ENCODE data around the gene PTPN2. TPM values are rescaled to one million over a fixed set of nuclear protein-coding genes. Genes with fewer than 3 reads are reported as not detected.
"Not testable (repeated sequence)": the region's sequence is repeated elsewhere in the genome, so short reads cannot be mapped to it uniquely, and the experiment has no call there.

PTPN2 gene
- total and polyA plus RNA-seq, 4 donors, result 26.6 to 52.9 (median 37.4) TPM

DNA sequence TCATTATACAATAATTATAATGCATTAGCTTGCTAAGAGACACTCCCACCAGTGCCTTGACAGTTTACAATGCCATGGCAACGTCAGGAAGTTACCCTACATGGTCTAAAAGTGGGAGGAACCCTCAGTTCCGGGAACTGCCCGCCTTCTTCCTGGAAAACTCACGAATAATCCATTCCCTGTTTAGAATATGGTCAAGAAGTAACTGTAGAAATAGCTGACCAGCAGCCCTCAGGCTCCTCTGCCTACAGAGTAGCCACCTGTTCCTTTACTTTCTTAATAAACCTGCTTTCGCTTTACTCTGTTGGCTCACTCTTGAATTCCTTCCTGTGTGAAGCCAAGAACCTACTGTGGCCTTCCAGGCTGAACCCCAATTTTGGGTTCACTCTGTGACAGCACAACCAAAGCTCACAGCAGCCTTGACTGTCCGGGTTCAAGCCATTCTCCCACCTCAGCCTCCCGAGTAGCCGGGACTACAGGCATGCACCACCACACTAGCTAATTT lies 20.0 kb upstream of the PTPN2 start:
- DNase-seq (peak in 1 of 2 donors; percentile 62), ATAC-seq (ENCODE audit: low FRiP score) (no peak)
- Histone ChIP-seq H3K9me3 (ENCODE audit: control insufficient read depth, low read length) (no peaks in the 10 kb centered on the region), H3K4me1 (ENCODE audit: control insufficient read depth in 1 of 2, insufficient read depth in 2 of 2, low read length in 2 of 2) (peaks cover 0 to 2% of the 10 kb centered on the region in 2 donors), H3K36me3 (ENCODE audit: control insufficient read depth in 1 of 2, insufficient read depth in 2 of 2, low read length in 1 of 2) (no peaks in the 10 kb centered on the region), H3K27me3 (ENCODE audit: control insufficient read depth in 1 of 2, insufficient read depth in 2 of 2, low read length in 1 of 2) (no peaks in the 10 kb centered on the region), H3K27ac (ENCODE audit: low read depth in 1 of 2, low read length in 2 of 2) (no peak overlapping the region), H3K4me3 (ENCODE audit: low read length in 2 of 2) (no peak overlapping the region)
- 72 to 76% methylated on average over 8 of the region's 8 CpGs for WGBS, 2 donors
- intact Hi-C loops (cut with DNase I), result no loop called here

DNA sequence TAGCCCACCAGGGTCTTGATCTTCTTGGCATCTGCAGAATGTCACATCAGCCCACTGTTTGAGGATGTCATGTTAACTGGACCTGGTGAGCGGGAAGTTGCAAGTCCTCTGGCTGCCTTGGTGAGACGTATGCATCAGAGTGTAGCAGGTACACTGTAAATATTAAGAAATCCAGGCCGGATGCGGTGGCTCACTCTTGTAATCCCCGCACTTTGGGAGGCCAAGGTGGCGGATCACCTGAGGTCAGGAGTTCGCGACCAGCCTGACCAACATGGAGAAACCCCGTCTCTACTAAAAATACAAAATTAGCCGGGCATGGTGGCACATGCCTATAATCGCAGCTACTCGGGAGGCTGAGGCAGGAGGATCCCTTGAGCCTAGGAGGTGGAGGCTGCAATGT lies 17.2 kb upstream of the PTPN2 start:
- intact Hi-C loops (cut with DNase I); H3K9me3 ChIP-seq (ENCODE audit: control insufficient read depth, low read length); DNase-seq; H3K27ac ChIP-seq (ENCODE audit: low read depth in 1 of 2, low read length in 2 of 2); H3K27me3 ChIP-seq (ENCODE audit: control insufficient read depth in 1 of 2, insufficient read depth in 2 of 2, low read length in 1 of 2); ATAC-seq (ENCODE audit: low FRiP score); H3K4me3 ChIP-seq (ENCODE audit: low read length in 2 of 2); H3K36me3 ChIP-seq (ENCODE audit: control insufficient read depth in 1 of 2, insufficient read depth in 2 of 2, low read length in 1 of 2); H3K4me1 ChIP-seq (ENCODE audit: control insufficient read depth in 1 of 2, insufficient read depth in 2 of 2, low read length in 2 of 2): not testable (repeated sequence)
- WGBS, 2 donors, result 96 to 97% methylated on average over 12 of the region's 12 CpGs

DNA sequence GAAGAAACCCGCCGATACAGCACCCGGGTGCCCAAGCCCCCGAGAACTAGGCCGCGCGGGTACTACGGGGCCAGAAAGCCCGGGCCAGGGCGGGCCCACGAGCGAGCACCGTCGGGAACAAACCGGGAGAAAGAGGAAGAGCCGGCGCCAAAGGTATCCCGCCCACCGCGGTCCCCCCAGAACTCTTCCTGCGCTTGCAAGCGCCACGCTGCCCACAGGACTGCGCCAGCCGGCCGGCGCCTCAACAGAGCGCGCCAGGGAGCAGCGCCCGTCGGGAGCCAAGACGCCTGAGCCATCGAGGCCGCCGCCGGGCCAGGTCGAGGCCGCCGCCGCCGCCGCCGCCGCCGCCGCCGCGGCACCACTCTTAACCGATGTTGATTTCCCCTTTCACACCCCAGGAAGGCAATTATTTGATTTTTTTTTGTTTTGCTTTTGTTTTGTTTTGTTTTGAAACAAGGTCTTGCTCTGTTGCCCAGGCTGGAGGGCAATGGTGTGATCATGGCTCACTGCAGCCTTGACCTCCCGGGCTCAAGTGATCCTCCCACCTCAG lies 12.8 kb upstream of the PTPN2 start:
- not testable (repeated sequence) for H3K36me3 ChIP-seq (ENCODE audit: control insufficient read depth in 1 of 2, insufficient read depth in 2 of 2, low read length in 1 of 2); ATAC-seq (ENCODE audit: low FRiP score); H3K27me3 ChIP-seq (ENCODE audit: control insufficient read depth in 1 of 2, insufficient read depth in 2 of 2, low read length in 1 of 2); H3K4me1 ChIP-seq (ENCODE audit: control insufficient read depth in 1 of 2, insufficient read depth in 2 of 2, low read length in 2 of 2); H3K4me3 ChIP-seq (ENCODE audit: low read length in 2 of 2); DNase-seq; H3K27ac ChIP-seq (ENCODE audit: low read depth in 1 of 2, low read length in 2 of 2); H3K9me3 ChIP-seq (ENCODE audit: control insufficient read depth, low read length)
- 15 to 18% methylated on average over 37 to 44 of the region's 51 CpGs for WGBS, 2 donors
- intact Hi-C loops (cut with DNase I), result loop anchor here in 1 of 2 donors (5.0 kb wide), 1 partner anchor 40 kb away; no protein-coding TSS in a partner anchor

DNA sequence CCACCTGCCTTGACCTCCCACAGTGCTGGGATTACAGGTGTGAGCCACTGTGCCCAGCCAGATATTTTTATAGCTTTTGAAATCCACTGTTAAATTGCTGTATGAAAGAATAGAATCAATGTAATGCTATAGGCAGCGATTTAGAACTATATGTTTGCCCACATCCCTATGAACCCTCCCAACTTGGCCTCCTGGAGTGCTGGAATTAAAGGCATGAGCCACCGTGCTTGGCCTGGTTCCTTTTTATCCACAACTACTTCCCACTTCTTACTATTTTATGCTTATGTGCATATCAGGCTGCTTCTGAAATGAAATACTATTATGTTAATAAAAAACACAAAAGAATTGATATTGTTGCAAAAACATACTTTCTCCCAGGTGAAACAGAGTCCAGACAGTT lies 11.6 kb upstream of the PTPN2 start:
- intact Hi-C loops (cut with DNase I), result loop anchor here in 1 of 2 donors (5.0 kb wide), 1 partner anchor 42 kb away; no protein-coding TSS in a partner anchor
- no peak for ATAC-seq (ENCODE audit: low FRiP score)
- WGBS, 2 donors, result 85 to 88% methylated on average over 2 of the region's 2 CpGs
- Histone ChIP-seq H3K27ac (ENCODE audit: low read depth in 1 of 2, low read length in 2 of 2) (no peak overlapping the region), H3K4me3 (ENCODE audit: low read length in 2 of 2) (no peak overlapping the region), H3K4me1 (ENCODE audit: control insufficient read depth in 1 of 2, insufficient read depth in 2 of 2, low read length in 2 of 2) (no peaks in the 10 kb centered on the region), H3K9me3 (ENCODE audit: control insufficient read depth, low read length) (no peaks in the 10 kb centered on the region), H3K36me3 (ENCODE audit: control insufficient read depth in 1 of 2, insufficient read depth in 2 of 2, low read length in 1 of 2) (no peaks in the 10 kb centered on the region), H3K27me3 (ENCODE audit: control insufficient read depth in 1 of 2, insufficient read depth in 2 of 2, low read length in 1 of 2) (no peaks in the 10 kb centered on the region)
- no peak for DNase-seq

GRCh38 chr18:12895014-12895413 lies 11.0 kb upstream of the PTPN2 start:
- H3K27me3 ChIP-seq (ENCODE audit: control insufficient read depth in 1 of 2, insufficient read depth in 2 of 2, low read length in 1 of 2), result no peaks in the 10 kb centered on the region
- no peak overlapping the region for H3K4me3 ChIP-seq (ENCODE audit: low read length in 2 of 2)
- H3K27ac ChIP-seq (ENCODE audit: low read depth in 1 of 2, low read length in 2 of 2), result no peak overlapping the region
- H3K9me3 ChIP-seq (ENCODE audit: control insufficient read depth, low read length), result no peaks in the 10 kb centered on the region
- 91 to 93% methylated on average over 1 of the region's 1 CpG for WGBS, 2 donors
- DNase-seq (no peak), ATAC-seq (ENCODE audit: low FRiP score) (no peak)
- intact Hi-C loops (cut with DNase I), result loop anchor here in 1 of 2 donors (5.0 kb wide), 1 partner anchor 42 kb away; no protein-coding TSS in a partner anchor
- no peaks in the 10 kb centered on the region for H3K36me3 ChIP-seq (ENCODE audit: control insufficient read depth in 1 of 2, insufficient read depth in 2 of 2, low read length in 1 of 2)
- no peaks in the 10 kb centered on the region for H3K4me1 ChIP-seq (ENCODE audit: control insufficient read depth in 1 of 2, insufficient read depth in 2 of 2, low read length in 2 of 2)

DNA sequence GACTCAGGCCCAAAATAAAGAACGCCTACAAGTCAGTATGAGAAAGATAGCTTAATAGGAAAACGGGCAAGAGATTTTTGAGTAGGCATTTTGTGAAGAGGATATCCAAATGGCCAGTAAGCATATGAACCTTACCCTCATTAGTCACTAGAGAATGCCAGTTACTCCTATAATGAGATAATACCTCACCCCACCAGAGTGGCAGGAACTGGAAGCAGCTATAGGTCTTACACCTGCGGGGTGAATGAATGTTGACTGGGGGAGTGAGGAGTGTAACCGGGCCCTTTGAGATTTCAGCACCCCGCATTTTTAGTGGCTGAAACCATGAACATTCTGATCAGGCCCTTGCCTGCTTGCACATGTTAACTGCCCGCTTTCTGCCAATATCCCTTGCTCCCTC lies 7.5 kb upstream of the PTPN2 start:
- intact Hi-C loops (cut with DNase I), result loop anchor here (5.0 kb wide), 2 partner anchors 46 to 144 kb away; no protein-coding TSS in a partner anchor
- no peaks in the 10 kb centered on the region for H3K4me1 ChIP-seq (ENCODE audit: control insufficient read depth in 1 of 2, insufficient read depth in 2 of 2, low read length in 2 of 2)
- no peak overlapping the region for H3K4me3 ChIP-seq (ENCODE audit: low read length in 2 of 2)
- no peak for DNase-seq
- H3K36me3 ChIP-seq (ENCODE audit: control insufficient read depth in 1 of 2, insufficient read depth in 2 of 2, low read length in 1 of 2), result no peaks in the 10 kb centered on the region
- H3K27ac ChIP-seq (ENCODE audit: low read depth in 1 of 2, low read length in 2 of 2), result no peak overlapping the region
- no peaks in the 10 kb centered on the region for H3K27me3 ChIP-seq (ENCODE audit: control insufficient read depth in 1 of 2, insufficient read depth in 2 of 2, low read length in 1 of 2)
- no peaks in the 10 kb centered on the region for H3K9me3 ChIP-seq (ENCODE audit: control insufficient read depth, low read length)
- 88 to 89% methylated on average over 6 of the region's 6 CpGs for WGBS, 2 donors
- no peak for ATAC-seq (ENCODE audit: low FRiP score)

DNA sequence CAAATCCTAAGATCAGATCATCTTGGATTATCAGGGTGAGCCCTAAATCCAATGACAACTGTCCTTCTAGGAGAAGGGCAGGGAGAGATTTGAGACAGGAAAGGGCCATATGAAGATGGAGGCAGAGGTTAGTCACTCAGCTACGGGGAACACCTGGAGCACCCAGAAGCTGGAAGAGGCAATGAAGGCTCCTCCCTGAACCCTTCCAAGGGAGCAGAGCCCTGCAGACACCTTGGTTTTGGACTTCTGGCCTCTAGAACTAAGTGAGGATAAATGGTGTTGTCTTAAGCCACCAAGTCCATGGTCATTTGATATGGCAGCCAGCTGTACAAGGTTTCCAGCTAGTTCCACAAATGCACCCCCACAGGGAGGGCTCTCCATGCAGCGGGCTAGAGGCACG lies 6.9 kb upstream of the PTPN2 start:
- DNase-seq (no peak), ATAC-seq (ENCODE audit: low FRiP score) (no peak)
- H3K4me3 ChIP-seq (ENCODE audit: low read length in 2 of 2), result no peak overlapping the region
- intact Hi-C loops (cut with DNase I), result loop anchor here (5.0 kb wide), 2 partner anchors 46 to 144 kb away; no protein-coding TSS in a partner anchor
- H3K9me3 ChIP-seq (ENCODE audit: control insufficient read depth, low read length), result no peaks in the 10 kb centered on the region
- no peak overlapping the region for H3K27ac ChIP-seq (ENCODE audit: low read depth in 1 of 2, low read length in 2 of 2)
- WGBS, 2 donors, result 97 to 98% methylated on average over 3 of the region's 3 CpGs
- H3K36me3 ChIP-seq (ENCODE audit: control insufficient read depth in 1 of 2, insufficient read depth in 2 of 2, low read length in 1 of 2), result no peaks in the 10 kb centered on the region
- H3K27me3 ChIP-seq (ENCODE audit: control insufficient read depth in 1 of 2, insufficient read depth in 2 of 2, low read length in 1 of 2), result no peaks in the 10 kb centered on the region
- H3K4me1 ChIP-seq (ENCODE audit: control insufficient read depth in 1 of 2, insufficient read depth in 2 of 2, low read length in 2 of 2), result no peaks in the 10 kb centered on the region

GRCh38 chr18:12886498-12887126 lies 2.6 kb upstream of the PTPN2 start:
- Histone ChIP-seq H3K27ac (ENCODE audit: low read depth in 1 of 2, low read length in 2 of 2) (no peak overlapping the region), H3K36me3 (ENCODE audit: control insufficient read depth in 1 of 2, insufficient read depth in 2 of 2, low read length in 1 of 2) (no peaks in the 10 kb centered on the region), H3K4me3 (ENCODE audit: low read length in 2 of 2) (no peak overlapping the region), H3K4me1 (ENCODE audit: control insufficient read depth in 1 of 2, insufficient read depth in 2 of 2, low read length in 2 of 2) (no peaks in the 10 kb centered on the region), H3K27me3 (ENCODE audit: control insufficient read depth in 1 of 2, insufficient read depth in 2 of 2, low read length in 1 of 2) (no peaks in the 10 kb centered on the region), H3K9me3 (ENCODE audit: control insufficient read depth, low read length) (no peaks in the 10 kb centered on the region)
- DNase-seq (no peak), ATAC-seq (ENCODE audit: low FRiP score) (no peak)
- 31 to 40% methylated on average over 2 of the region's 2 CpGs for WGBS, 2 donors
- intact Hi-C loops (cut with DNase I), result loop anchor here (10.0 kb wide), 2 partner anchors 52 to 62 kb away; no protein-coding TSS in a partner anchor

- Histone ChIP-seq H3K4me3 (ENCODE audit: low read length in 2 of 2) (no peak overlapping the region), H3K9me3 (ENCODE audit: control insufficient read depth, low read length) (no peaks in the 10 kb centered on the region), H3K36me3 (ENCODE audit: control insufficient read depth in 1 of 2, insufficient read depth in 2 of 2, low read length in 1 of 2) (no peaks in the 10 kb centered on the region), H3K27me3 (ENCODE audit: control insufficient read depth in 1 of 2, insufficient read depth in 2 of 2, low read length in 1 of 2) (no peaks in the 10 kb centered on the region), H3K27ac (ENCODE audit: low read depth in 1 of 2, low read length in 2 of 2) (no peak overlapping the region), H3K4me1 (ENCODE audit: control insufficient read depth in 1 of 2, insufficient read depth in 2 of 2, low read length in 2 of 2) (no peaks in the 10 kb centered on the region)
- 76 to 80% methylated on average over 4 of the region's 4 CpGs for WGBS, 2 donors
- intact Hi-C loops (cut with DNase I), result loop anchor here (10.0 kb wide), 2 partner anchors 51 to 61 kb away; no protein-coding TSS in a partner anchor
- DNase-seq (no peak), ATAC-seq (ENCODE audit: low FRiP score) (no peak)
Measured at GRCh38 chr18:12885500-12885899, 1.5 kb upstream of the PTPN2 start.

Data from aorta (tissue), 5 donors.